HL-60 (cell line): ENCODE measurements around the gene DOCK2.

Experiments used
- GABPA ChIP-seq: IDR thresholded peaks from 2 replicates; pipeline ENCODE4 v1.6.1; 2012; ENCODE audit warnings: low read depth
- POLR2AphosphoS5 ChIP-seq: IDR thresholded peaks from 2 replicates; pipeline ENCODE4 v1.6.1; 2012; ENCODE audit warnings: low read depth
- TF ChIP-seq, protein P1 (sequence below): IDR thresholded peaks from one replicate; pipeline ENCODE4 v1.5.1; 2011; ENCODE audit warnings: low read length, control low read depth, inconsistent platforms; ENCODE audit not compliant: insufficient read depth
- TF ChIP-seq, protein P2 (sequence below): IDR thresholded peaks from 2 replicates; pipeline ENCODE4 v1.6.1; 2012; ENCODE audit warnings: low read depth; ENCODE audit not compliant: insufficient replicate concordance

DNA sequence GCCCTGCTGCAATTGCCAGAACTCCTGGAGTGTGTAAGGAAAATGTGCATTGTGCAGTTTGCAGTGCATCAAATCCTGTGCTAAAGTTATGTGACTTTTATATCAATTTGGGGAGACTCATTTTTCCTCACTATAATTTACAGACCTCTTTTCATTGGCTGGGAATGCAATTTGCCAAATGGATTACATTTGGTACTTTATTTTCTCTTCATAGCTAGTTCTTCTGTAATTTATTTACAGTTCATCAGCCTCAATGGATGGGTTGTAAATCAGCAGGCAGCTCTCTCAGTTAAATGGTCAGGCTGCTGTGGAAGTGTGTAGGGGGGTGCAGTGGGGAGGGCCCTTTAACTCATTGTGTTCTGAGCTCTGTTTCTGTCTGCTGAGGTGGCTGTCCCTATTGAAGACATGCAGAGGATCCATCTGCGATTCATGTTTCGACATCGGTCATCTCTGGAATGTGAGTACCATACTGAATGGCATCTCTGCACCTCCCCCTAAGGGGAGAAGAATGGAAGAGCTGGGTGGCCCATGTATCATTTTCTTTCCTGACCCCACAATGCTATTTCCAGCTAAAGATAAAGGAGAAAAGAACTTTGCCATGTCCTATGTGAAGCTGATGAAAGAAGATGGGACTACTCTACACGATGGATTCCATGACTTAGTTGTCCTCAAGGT lies 74.6 kb downstream of the DOCK2 start:
- TF ChIP-seq GABPA: no peak
- TF ChIP-seq, protein P1, sequence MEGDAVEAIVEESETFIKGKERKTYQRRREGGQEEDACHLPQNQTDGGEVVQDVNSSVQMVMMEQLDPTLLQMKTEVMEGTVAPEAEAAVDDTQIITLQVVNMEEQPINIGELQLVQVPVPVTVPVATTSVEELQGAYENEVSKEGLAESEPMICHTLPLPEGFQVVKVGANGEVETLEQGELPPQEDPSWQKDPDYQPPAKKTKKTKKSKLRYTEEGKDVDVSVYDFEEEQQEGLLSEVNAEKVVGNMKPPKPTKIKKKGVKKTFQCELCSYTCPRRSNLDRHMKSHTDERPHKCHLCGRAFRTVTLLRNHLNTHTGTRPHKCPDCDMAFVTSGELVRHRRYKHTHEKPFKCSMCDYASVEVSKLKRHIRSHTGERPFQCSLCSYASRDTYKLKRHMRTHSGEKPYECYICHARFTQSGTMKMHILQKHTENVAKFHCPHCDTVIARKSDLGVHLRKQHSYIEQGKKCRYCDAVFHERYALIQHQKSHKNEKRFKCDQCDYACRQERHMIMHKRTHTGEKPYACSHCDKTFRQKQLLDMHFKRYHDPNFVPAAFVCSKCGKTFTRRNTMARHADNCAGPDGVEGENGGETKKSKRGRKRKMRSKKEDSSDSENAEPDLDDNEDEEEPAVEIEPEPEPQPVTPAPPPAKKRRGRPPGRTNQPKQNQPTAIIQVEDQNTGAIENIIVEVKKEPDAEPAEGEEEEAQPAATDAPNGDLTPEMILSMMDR: no peak
- TF ChIP-seq POLR2AphosphoS5: no peak
- TF ChIP-seq, protein P2, sequence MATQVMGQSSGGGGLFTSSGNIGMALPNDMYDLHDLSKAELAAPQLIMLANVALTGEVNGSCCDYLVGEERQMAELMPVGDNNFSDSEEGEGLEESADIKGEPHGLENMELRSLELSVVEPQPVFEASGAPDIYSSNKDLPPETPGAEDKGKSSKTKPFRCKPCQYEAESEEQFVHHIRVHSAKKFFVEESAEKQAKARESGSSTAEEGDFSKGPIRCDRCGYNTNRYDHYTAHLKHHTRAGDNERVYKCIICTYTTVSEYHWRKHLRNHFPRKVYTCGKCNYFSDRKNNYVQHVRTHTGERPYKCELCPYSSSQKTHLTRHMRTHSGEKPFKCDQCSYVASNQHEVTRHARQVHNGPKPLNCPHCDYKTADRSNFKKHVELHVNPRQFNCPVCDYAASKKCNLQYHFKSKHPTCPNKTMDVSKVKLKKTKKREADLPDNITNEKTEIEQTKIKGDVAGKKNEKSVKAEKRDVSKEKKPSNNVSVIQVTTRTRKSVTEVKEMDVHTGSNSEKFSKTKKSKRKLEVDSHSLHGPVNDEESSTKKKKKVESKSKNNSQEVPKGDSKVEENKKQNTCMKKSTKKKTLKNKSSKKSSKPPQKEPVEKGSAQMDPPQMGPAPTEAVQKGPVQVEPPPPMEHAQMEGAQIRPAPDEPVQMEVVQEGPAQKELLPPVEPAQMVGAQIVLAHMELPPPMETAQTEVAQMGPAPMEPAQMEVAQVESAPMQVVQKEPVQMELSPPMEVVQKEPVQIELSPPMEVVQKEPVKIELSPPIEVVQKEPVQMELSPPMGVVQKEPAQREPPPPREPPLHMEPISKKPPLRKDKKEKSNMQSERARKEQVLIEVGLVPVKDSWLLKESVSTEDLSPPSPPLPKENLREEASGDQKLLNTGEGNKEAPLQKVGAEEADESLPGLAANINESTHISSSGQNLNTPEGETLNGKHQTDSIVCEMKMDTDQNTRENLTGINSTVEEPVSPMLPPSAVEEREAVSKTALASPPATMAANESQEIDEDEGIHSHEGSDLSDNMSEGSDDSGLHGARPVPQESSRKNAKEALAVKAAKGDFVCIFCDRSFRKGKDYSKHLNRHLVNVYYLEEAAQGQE: no peak
